A673 (cell line): ENCODE data around the gene SEPHS2. TPM values are rescaled to one million over a fixed set of nuclear protein-coding genes. Genes with fewer than 3 reads are reported as not detected.

Experiments used
- BruUV-seq: library from RNA; stranded (reverse); fragments of 400-500 nt; replicated peaks from 2 replicates; lab custom pipeline; 2021; lab: Mats Ljungman, UMichigan
- CTCF ChIA-PET: fragments of 300-600 bp; sonication (Branson Sonifier 250); formaldehyde crosslinking; loops from one replicate; lab custom pipeline; 2022; ENCODE audit warnings: antibody characterized with exemption; lab: Charles Lee
- POLR2A ChIA-PET: fragments of 300-600 bp; sonication (Branson Sonifier 250); formaldehyde crosslinking; loops from one replicate; lab custom pipeline; 2022; ENCODE audit warnings: antibody characterized with exemption; ENCODE audit not compliant: low non-redundant PET; lab: Charles Lee
- DNase-seq: peaks from one replicate; pipeline ENCODE4 v3.0.0-alpha.2; 2015; ENCODE audit warnings: low spot score
- H3K27ac ChIP-seq: fragments of 200-600 bp; sonication (generic); 2 replicates; pipeline ENCODE4 v1.5.1; 2016; ENCODE audit warnings: mixed run types, low read depth, mild to moderate bottlenecking, mixed read lengths, antibody characterized with exemption, low read length; ENCODE audit not compliant: poor library complexity, severe bottlenecking
- H3K27me3 ChIP-seq: fragments of 200-600 bp; sonication (generic); replicated peaks from 2 replicates; pipeline ENCODE4 v1.6.1; 2017; ENCODE audit warnings: mixed run types, low read depth, mild to moderate bottlenecking, mixed read lengths, antibody characterized with exemption, low read length; ENCODE audit not compliant: insufficient read depth, poor library complexity
- H3K36me3 ChIP-seq: fragments of 200-600 bp; sonication (generic); 2 replicates; pipeline ENCODE4 v1.6.1; 2016; ENCODE audit warnings: mixed run types, mild to moderate bottlenecking, mixed read lengths, antibody characterized with exemption, low read length; ENCODE audit not compliant: insufficient read depth, poor library complexity, severe bottlenecking
- H3K4me1 ChIP-seq: fragments of 200-600 bp; sonication (generic); 2 replicates; pipeline ENCODE4 v1.6.1; 2017; ENCODE audit warnings: mixed run types, mild to moderate bottlenecking, mixed read lengths, antibody characterized with exemption, low read length; ENCODE audit not compliant: insufficient read depth, poor library complexity, severe bottlenecking
- H3K4me3 ChIP-seq: fragments of 200-600 bp; sonication (generic); 2 replicates; pipeline ENCODE4 v1.5.1; 2016; ENCODE audit warnings: low read depth, mixed run types, mild to moderate bottlenecking, mixed read lengths, low read length; ENCODE audit not compliant: poor library complexity, severe bottlenecking
- H3K9me3 ChIP-seq: fragments of 200-600 bp; sonication (generic); 2 replicates; pipeline ENCODE4 v1.6.1; 2016; ENCODE audit warnings: mixed run types, low read depth, mild to moderate bottlenecking, mixed read lengths, antibody characterized with exemption, low read length; ENCODE audit not compliant: poor library complexity, severe bottlenecking
- EZH2 ChIP-seq: fragments of 200-600 bp; sonication (generic); IDR thresholded peaks from 2 replicates; pipeline ENCODE4 v1.6.1; 2017; ENCODE audit warnings: borderline replicate concordance, low read depth, mild to moderate bottlenecking, mixed read lengths, antibody characterized with exemption, low read length; ENCODE audit not compliant: poor library complexity, severe bottlenecking
- intact Hi-C: fragments of 100-400 bp; cut with micrococcal nuclease; formaldehyde crosslinking; loops from one replicate; pipeline ENCODE4 v1.10.0; 2022; ENCODE audit not compliant: unreplicated experiment
- total RNA-seq: library from RNA; stranded (reverse); gene quantifications from 2 replicates; pipeline ENCODE4 v1.2.3, GENCODE V29; 2021
- TF ChIP-seq, protein P1 (sequence below): fragments of 300-800, 200-600 bp; sonication (generic); conservative IDR thresholded peaks from 2 replicates; pipeline ENCODE4 v1.5.1; 2017; ENCODE audit warnings: low read depth, mild to moderate bottlenecking, antibody characterized with exemption, low read length, moderate library complexity, mixed read lengths

Gene SEPHS2
- total RNA-seq, 1 experiment from 2014 or later: 54.2 TPM

DNA sequence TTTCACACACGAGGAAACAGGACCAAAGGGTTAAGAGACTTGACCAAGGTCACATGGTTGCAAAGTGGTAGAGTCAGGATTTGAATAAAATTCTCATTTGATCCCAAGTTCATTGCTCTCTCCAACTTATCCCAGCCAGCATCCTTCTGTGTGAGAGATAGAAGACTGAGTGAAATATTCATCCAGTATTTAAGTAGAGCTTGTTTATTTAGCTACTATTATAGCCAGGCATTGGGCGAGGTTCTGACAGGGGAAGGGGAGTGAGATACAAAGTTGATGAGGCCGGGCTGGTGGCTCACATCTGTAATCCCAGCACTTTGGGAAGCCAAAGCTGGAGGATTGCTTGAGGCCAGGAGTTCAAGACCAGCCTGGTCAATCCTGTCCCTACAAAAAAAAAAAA is 31.3 kb upstream of the SEPHS2 start:
- ChIA-PET CTCF (no interaction called here), POLR2A (no interaction called here)
- Histone ChIP-seq H3K4me3 (no peak overlapping the region), H3K9me3 (no peaks in the 10 kb centered on the region), H3K27ac (no peak overlapping the region), H3K27me3 (no peaks in the 10 kb centered on the region), H3K4me1 (no peaks in the 10 kb centered on the region), H3K36me3 (no peaks in the 10 kb centered on the region)
- BruUV-seq: no TSS peak
- TF ChIP-seq, protein P1, sequence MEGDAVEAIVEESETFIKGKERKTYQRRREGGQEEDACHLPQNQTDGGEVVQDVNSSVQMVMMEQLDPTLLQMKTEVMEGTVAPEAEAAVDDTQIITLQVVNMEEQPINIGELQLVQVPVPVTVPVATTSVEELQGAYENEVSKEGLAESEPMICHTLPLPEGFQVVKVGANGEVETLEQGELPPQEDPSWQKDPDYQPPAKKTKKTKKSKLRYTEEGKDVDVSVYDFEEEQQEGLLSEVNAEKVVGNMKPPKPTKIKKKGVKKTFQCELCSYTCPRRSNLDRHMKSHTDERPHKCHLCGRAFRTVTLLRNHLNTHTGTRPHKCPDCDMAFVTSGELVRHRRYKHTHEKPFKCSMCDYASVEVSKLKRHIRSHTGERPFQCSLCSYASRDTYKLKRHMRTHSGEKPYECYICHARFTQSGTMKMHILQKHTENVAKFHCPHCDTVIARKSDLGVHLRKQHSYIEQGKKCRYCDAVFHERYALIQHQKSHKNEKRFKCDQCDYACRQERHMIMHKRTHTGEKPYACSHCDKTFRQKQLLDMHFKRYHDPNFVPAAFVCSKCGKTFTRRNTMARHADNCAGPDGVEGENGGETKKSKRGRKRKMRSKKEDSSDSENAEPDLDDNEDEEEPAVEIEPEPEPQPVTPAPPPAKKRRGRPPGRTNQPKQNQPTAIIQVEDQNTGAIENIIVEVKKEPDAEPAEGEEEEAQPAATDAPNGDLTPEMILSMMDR: no peak
- no peak for TF ChIP-seq EZH2
- DNase-seq: no peak
- intact Hi-C loops: no loop called here

DNA sequence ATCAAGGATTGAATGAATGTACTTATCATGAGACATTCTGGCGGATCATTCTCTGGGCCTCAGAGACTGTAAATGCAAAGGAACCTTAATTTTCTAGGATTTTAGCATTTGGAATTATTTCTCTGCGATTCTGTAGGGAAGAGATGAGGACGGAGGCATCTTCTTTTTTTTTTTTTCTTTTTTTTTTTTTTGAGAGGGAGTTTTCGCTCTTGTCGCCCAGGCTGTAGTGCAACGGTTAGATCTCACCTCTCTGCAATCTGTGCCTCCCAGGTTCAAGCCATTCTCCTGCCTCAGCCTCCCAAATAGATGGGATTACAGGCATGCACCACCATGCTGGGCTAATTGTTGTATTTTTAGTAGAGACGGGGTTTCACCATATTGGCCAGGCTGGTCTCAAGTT is 29.0 kb upstream of the SEPHS2 start:
- no peak overlapping the region for H3K27ac ChIP-seq
- H3K4me1 ChIP-seq: no peaks in the 10 kb centered on the region
- ChIA-PET CTCF (interaction anchor here (0.6 kb wide), 1 partner anchor 163 kb away, joined by 3 read pairs; no protein-coding TSS in a partner anchor), POLR2A (no interaction called here)
- H3K4me3 ChIP-seq: no peak overlapping the region
- intact Hi-C loops: loop anchor here (5.0 kb wide), 1 partner anchor 33 kb away; no protein-coding TSS in a partner anchor
- H3K9me3 ChIP-seq: no peaks in the 10 kb centered on the region
- no TSS peak for BruUV-seq
- DNase-seq: no peak
- no peaks in the 10 kb centered on the region for H3K27me3 ChIP-seq
- TF ChIP-seq, protein P1: no peak
- no peak for TF ChIP-seq EZH2
- H3K36me3 ChIP-seq: no peaks in the 10 kb centered on the region

DNA sequence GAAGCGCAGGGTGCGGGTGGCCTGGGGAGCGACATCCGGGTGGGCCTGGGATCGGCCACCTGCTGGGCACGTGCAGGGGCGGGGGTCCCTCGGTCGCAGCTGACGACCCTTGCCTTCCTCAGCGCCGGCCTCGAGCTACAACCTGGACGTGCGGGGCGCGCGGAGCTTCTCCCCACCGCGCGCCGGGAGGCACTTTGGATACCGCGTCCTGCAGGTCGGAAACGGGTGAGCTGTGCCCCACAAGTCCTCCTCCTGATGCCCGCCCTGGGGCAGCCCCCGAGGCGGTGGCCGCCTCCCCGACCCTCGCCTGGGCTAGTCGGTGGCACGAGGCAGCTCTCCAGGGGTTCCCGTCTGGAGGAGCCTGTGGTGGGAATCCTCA is 28.4 kb upstream of the SEPHS2 start:
- Histone ChIP-seq H3K36me3 (no peaks in the 10 kb centered on the region), H3K9me3 (no peaks in the 10 kb centered on the region), H3K27me3 (no peaks in the 10 kb centered on the region), H3K4me1 (no peaks in the 10 kb centered on the region), H3K27ac (no peak overlapping the region), H3K4me3 (no peak overlapping the region)
- no peak for DNase-seq
- CTCF ChIA-PET: no interaction called here
- TF ChIP-seq EZH2: no peak
- TF ChIP-seq, protein P1: no peak
- POLR2A ChIA-PET: no interaction called here
- no TSS peak for BruUV-seq
- intact Hi-C loops: loop anchor here (5.0 kb wide), 1 partner anchor 33 kb away; no protein-coding TSS in a partner anchor
